Endometrial microvascular endothelial cells (primary cell): ENCODE measurements around the gene EVA1B. TPM values are rescaled to one million over a fixed set of nuclear protein-coding genes. Genes with fewer than 3 reads are reported as not detected.

Source experiments
- in situ Hi-C: cut with HindIII; loops from 2 replicates; pipeline ENCODE4 v1.10.0; 2017; ENCODE audit warnings: low sequenced_read_pairs, low pct_unique_long_range_greater_than_20kb; ENCODE audit errors: inconsistent ontology term
- total RNA-seq: library from RNA; depleted of rRNA; stranded (reverse); fragments of >200 nt; gene quantifications from one replicate; pipeline ENCODE4 v1.2.3, GENCODE V29; 2015; ENCODE audit errors: inconsistent ontology term

Gene EVA1B
- 86.7 TPM for total RNA-seq

GRCh38 chr1:36323636-36324352, at the start of gene EVA1B:
TSS of gene EVA1B (minus strand) at chr1:36323645. CDS start at chr1:36323037, 608 bp downstream.
- in situ Hi-C loops: no loop called here

- in situ Hi-C loops: no loop called here
Measured at GRCh38 chr1:36372617-36373016, 49.2 kb upstream of the EVA1B start.

GRCh38 chr1:36369061-36369861, 45.8 kb upstream of the EVA1B start:
- in situ Hi-C loops: no loop called here

GRCh38 chr1:36367798-36368197, 44.4 kb upstream of the EVA1B start:
- in situ Hi-C loops: no loop called here

GRCh38 chr1:36367066-36367465, 43.6 kb upstream of the EVA1B start:
- in situ Hi-C loops: no loop called here

- in situ Hi-C loops: no loop called here
Measured at GRCh38 chr1:36366091-36366661, 42.7 kb upstream of the EVA1B start.

- in situ Hi-C loops: no loop called here
Measured at GRCh38 chr1:36365381-36365780, 41.9 kb upstream of the EVA1B start.

GRCh38 chr1:36359911-36360550, 36.6 kb upstream of the EVA1B start:
- in situ Hi-C loops: no loop called here

- in situ Hi-C loops: no loop called here
Measured at GRCh38 chr1:36359383-36359782, 35.9 kb upstream of the EVA1B start.

GRCh38 chr1:36358514-36359084, 35.2 kb upstream of the EVA1B start:
- in situ Hi-C loops: no loop called here

- in situ Hi-C loops: no loop called here
Measured at GRCh38 chr1:36355811-36356210, 32.4 kb upstream of the EVA1B start.

- in situ Hi-C loops: no loop called here
Measured at GRCh38 chr1:36354486-36354885, 31.0 kb upstream of the EVA1B start.

GRCh38 chr1:36352910-36353878, 29.7 kb upstream of the EVA1B start:
- in situ Hi-C loops: no loop called here

GRCh38 chr1:36352125-36352909, 28.9 kb upstream of the EVA1B start:
- in situ Hi-C loops: no loop called here

GRCh38 chr1:36351227-36351977, 28.0 kb upstream of the EVA1B start:
- in situ Hi-C loops: no loop called here

GRCh38 chr1:36350659-36351226, 27.3 kb upstream of the EVA1B start:
- in situ Hi-C loops: no loop called here
